GM23338 (cell line): Measurements from ENCODE around the gene NCBP3. TPM values are rescaled to one million over a fixed set of nuclear protein-coding genes. Genes with fewer than 3 reads are reported as not detected.

Experiments used
- ATAC-seq: fragments of 200-7000 bp; cut with Tn5 transposase; 3 replicates; pipeline ENCODE4 v1.9.1; 2020
- DNase-seq: peaks from one replicate; pipeline ENCODE4 v3.0.0-alpha.2; 2015; ENCODE audit warnings: low spot score
- H2AFZ ChIP-seq: fragments of 200-600 bp; sonication (generic); 2 replicates; pipeline ENCODE4 v1.8.0; 2016; ENCODE audit warnings: antibody characterized with exemption, mild to moderate bottlenecking, moderate library complexity
- H3F3A ChIP-seq: fragments of 200-600 bp; sonication (generic); replicated peaks from 2 replicates; pipeline ENCODE4 v1.8.0; 2017; ENCODE audit warnings: antibody characterized with exemption, mixed run types, low read depth
- H3K27ac ChIP-seq: fragments of 200-600 bp; sonication (generic); 2 replicates; pipeline ENCODE4 v1.6.1; 2016; ENCODE audit warnings: low read depth
- H3K27me3 ChIP-seq: fragments of 200-600 bp; sonication (generic); 2 replicates; pipeline ENCODE4 v1.8.0; 2016; ENCODE audit warnings: mild to moderate bottlenecking, mixed run types, moderate library complexity; ENCODE audit not compliant: insufficient read depth
- H3K36me3 ChIP-seq: fragments of 200-600 bp; sonication (generic); 2 replicates; pipeline ENCODE4 v1.8.0; 2016; ENCODE audit warnings: mild to moderate bottlenecking; ENCODE audit not compliant: insufficient read depth
- H3K4me1 ChIP-seq: fragments of 200-600 bp; sonication (generic); 2 replicates; pipeline ENCODE4 v1.8.0; 2016; ENCODE audit warnings: mild to moderate bottlenecking, moderate library complexity; ENCODE audit not compliant: insufficient read depth
- H3K4me2 ChIP-seq: fragments of 200-600 bp; sonication (generic); 2 replicates; pipeline ENCODE4 v1.7.1; 2017; ENCODE audit warnings: mixed run types
- H3K4me3 ChIP-seq: fragments of 200-600 bp; sonication (generic); 2 replicates; pipeline ENCODE4 v1.6.1; 2016; ENCODE audit warnings: mixed run types
- H3K79me2 ChIP-seq: fragments of 200-600 bp; sonication (generic); replicated peaks from 2 replicates; pipeline ENCODE4 v1.8.0; 2017; ENCODE audit warnings: mild to moderate bottlenecking; ENCODE audit not compliant: insufficient read depth
- H3K9me2 ChIP-seq: fragments of 200-600 bp; sonication (generic); 2 replicates; pipeline ENCODE4 v1.8.0; 2017; ENCODE audit not compliant: insufficient read depth
- H4K20me1 ChIP-seq: fragments of 200-600 bp; sonication (generic); replicated peaks from 2 replicates; pipeline ENCODE4 v1.8.0; 2017; ENCODE audit warnings: mild to moderate bottlenecking; ENCODE audit not compliant: insufficient read depth
- H3K27ac Mint-ChIP-seq: 2 replicates; pipeline ENCODE4 v1.8.0; 2020; ENCODE audit warnings: inconsistent platforms, mild to moderate bottlenecking, moderate library complexity, mixed read lengths
- H3K27me3 Mint-ChIP-seq: 3 replicates; pipeline ENCODE4 v1.8.0; 2022; ENCODE audit warnings: low read depth, mild to moderate bottlenecking, moderate library complexity, mixed read lengths, inconsistent platforms; ENCODE audit not compliant: insufficient read depth, poor library complexity
- H3K36me3 Mint-ChIP-seq: 3 replicates; pipeline ENCODE4 v1.8.0; 2021; ENCODE audit warnings: low read depth, mild to moderate bottlenecking, inconsistent platforms, moderate library complexity, mixed read lengths
- H3K4me1 Mint-ChIP-seq: 3 replicates; pipeline ENCODE4 v1.8.0; 2020; ENCODE audit warnings: mild to moderate bottlenecking, inconsistent platforms, mixed read lengths
- H3K4me3 Mint-ChIP-seq: 3 replicates; pipeline ENCODE4 v1.8.0; 2021; ENCODE audit warnings: moderate library complexity, mild to moderate bottlenecking, inconsistent platforms, mixed read lengths
- H3K9me3 Mint-ChIP-seq: 3 replicates; pipeline ENCODE4 v1.8.0; 2020; ENCODE audit warnings: moderate library complexity, mild to moderate bottlenecking, inconsistent platforms, mixed read lengths
- CREB1 ChIP-seq: fragments of 250-450 bp; sonication (Bioruptor Pico); IDR thresholded peaks from 2 replicates; pipeline ENCODE4 v1.5.0; 2020; ENCODE audit warnings: low read depth, mild to moderate bottlenecking, moderate library complexity
- EZH2phosphoT487 ChIP-seq: fragments of 200-600 bp; sonication (generic); IDR thresholded peaks from one replicate; pipeline ENCODE4 v1.8.1; 2018; ENCODE audit warnings: antibody characterized with exemption; ENCODE audit not compliant: unreplicated experiment
- JUNB ChIP-seq: IDR thresholded peaks from one replicate; pipeline ENCODE4 v1.6.1; 2016; ENCODE audit warnings: antibody characterized with exemption; ENCODE audit not compliant: unreplicated experiment
- REST ChIP-seq: IDR thresholded peaks from one replicate; pipeline ENCODE4 v1.6.1; 2018; ENCODE audit warnings: antibody characterized with exemption; ENCODE audit not compliant: unreplicated experiment
- STAT1 ChIP-seq: IDR thresholded peaks from one replicate; pipeline ENCODE4 v1.6.1; 2016; ENCODE audit warnings: antibody characterized with exemption; ENCODE audit not compliant: unreplicated experiment
- ZNF114 ChIP-seq: fragments of 250-450 bp; sonication (Bioruptor Pico); IDR thresholded peaks from 2 replicates; pipeline ENCODE4 v1.5.0; 2020; ENCODE audit warnings: mild to moderate bottlenecking, moderate library complexity
- ZNF331 ChIP-seq: fragments of 250-450 bp; sonication (Bioruptor Pico); IDR thresholded peaks from 2 replicates; pipeline ENCODE4 v1.5.0; 2020; ENCODE audit warnings: low read depth, mild to moderate bottlenecking, moderate library complexity
- polyA plus RNA-seq: library from polyadenylated mRNA; unstranded; fragments of >200 nt; fragmentation: Nextera tagmentation; extraction: Ambion mirVana; gene quantifications from 2 replicates; pipeline ENCODE4 v1.2.1, GENCODE V29; 2016
- total RNA-seq: library from RNA; depleted of rRNA; stranded (reverse); fragments of >200 nt; shearing (Covaris generic); gene quantifications from 2 replicates; pipeline ENCODE4 v1.2.3, GENCODE V29; 2014
- TF ChIP-seq, protein P1 (sequence below): fragments of 250-450 bp; sonication (Bioruptor Pico); IDR thresholded peaks from 2 replicates; pipeline ENCODE4 v1.5.0; 2020; ENCODE audit warnings: mild to moderate bottlenecking, moderate library complexity
- TF ChIP-seq, protein P2 (sequence below): IDR thresholded peaks from 2 replicates; pipeline ENCODE4 v1.6.1; 2016; ENCODE audit warnings: antibody characterized with exemption

Gene NCBP3
- total and polyA plus RNA-seq, 2 experiments from 2014 or later = 35.5 to 42.8 TPM

- TF ChIP-seq ZNF331 (CRISPR knock-in tag) (no peak), CREB1 (no peak), REST (no peak), ZNF114 (CRISPR knock-in tag) (no peak), EZH2phosphoT487 (no peak), STAT1 (no peak), JUNB (no peak)
- TF ChIP-seq, protein P1, sequence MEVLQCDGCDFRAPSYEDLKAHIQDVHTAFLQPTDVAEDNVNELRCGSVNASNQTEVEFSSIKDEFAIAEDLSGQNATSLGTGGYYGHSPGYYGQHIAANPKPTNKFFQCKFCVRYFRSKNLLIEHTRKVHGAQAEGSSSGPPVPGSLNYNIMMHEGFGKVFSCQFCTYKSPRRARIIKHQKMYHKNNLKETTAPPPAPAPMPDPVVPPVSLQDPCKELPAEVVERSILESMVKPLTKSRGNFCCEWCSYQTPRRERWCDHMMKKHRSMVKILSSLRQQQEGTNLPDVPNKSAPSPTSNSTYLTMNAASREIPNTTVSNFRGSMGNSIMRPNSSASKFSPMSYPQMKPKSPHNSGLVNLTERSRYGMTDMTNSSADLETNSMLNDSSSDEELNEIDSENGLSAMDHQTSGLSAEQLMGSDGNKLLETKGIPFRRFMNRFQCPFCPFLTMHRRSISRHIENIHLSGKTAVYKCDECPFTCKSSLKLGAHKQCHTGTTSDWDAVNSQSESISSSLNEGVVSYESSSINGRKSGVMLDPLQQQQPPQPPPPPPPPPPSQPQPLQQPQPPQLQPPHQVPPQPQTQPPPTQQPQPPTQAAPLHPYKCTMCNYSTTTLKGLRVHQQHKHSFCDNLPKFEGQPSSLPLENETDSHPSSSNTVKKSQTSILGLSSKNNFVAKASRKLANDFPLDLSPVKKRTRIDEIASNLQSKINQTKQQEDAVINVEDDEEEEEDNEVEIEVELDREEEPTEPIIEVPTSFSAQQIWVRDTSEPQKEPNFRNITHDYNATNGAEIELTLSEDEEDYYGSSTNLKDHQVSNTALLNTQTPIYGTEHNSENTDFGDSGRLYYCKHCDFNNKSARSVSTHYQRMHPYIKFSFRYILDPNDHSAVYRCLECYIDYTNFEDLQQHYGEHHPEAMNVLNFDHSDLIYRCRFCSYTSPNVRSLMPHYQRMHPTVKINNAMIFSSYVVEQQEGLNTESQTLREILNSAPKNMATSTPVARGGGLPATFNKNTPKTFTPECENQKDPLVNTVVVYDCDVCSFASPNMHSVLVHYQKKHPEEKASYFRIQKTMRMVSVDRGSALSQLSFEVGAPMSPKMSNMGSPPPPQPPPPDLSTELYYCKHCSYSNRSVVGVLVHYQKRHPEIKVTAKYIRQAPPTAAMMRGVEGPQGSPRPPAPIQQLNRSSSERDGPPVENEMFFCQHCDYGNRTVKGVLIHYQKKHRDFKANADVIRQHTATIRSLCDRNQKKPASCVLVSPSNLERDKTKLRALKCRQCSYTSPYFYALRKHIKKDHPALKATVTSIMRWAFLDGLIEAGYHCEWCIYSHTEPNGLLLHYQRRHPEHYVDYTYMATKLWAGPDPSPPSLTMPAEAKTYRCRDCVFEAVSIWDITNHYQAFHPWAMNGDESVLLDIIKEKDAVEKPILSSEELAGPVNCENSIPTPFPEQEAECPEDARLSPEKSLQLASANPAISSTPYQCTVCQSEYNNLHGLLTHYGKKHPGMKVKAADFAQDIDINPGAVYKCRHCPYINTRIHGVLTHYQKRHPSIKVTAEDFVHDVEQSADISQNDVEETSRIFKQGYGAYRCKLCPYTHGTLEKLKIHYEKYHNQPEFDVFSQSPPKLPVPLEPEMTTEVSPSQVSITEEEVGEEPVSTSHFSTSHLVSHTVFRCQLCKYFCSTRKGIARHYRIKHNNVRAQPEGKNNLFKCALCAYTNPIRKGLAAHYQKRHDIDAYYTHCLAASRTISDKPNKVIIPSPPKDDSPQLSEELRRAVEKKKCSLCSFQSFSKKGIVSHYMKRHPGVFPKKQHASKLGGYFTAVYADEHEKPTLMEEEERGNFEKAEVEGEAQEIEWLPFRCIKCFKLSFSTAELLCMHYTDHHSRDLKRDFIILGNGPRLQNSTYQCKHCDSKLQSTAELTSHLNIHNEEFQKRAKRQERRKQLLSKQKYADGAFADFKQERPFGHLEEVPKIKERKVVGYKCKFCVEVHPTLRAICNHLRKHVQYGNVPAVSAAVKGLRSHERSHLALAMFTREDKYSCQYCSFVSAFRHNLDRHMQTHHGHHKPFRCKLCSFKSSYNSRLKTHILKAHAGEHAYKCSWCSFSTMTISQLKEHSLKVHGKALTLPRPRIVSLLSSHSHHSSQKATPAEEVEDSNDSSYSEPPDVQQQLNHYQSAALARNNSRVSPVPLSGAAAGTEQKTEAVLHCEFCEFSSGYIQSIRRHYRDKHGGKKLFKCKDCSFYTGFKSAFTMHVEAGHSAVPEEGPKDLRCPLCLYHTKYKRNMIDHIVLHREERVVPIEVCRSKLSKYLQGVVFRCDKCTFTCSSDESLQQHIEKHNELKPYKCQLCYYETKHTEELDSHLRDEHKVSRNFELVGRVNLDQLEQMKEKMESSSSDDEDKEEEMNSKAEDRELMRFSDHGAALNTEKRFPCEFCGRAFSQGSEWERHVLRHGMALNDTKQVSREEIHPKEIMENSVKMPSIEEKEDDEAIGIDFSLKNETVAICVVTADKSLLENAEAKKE (CRISPR knock-in tag) = no peak
- TF ChIP-seq, protein P2, sequence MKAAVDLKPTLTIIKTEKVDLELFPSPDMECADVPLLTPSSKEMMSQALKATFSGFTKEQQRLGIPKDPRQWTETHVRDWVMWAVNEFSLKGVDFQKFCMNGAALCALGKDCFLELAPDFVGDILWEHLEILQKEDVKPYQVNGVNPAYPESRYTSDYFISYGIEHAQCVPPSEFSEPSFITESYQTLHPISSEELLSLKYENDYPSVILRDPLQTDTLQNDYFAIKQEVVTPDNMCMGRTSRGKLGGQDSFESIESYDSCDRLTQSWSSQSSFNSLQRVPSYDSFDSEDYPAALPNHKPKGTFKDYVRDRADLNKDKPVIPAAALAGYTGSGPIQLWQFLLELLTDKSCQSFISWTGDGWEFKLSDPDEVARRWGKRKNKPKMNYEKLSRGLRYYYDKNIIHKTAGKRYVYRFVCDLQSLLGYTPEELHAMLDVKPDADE = no peak
- H3K4me3 Mint-ChIP-seq = no peak overlapping the region
- H3K4me1 ChIP-seq = no peaks in the 10 kb centered on the region
Measured at GRCh38 chr17:3801347-3801746, 44.7 kb downstream of the NCBP3 start.

More at GRCh38 chr17:3801347-3801746, 44.7 kb downstream of the NCBP3 start:
- Mint-ChIP-seq H3K36me3 (0 out of 3 replicates have a peak, but pooled peaks cover 2% of the 10 kb centered on the region), H3K27ac (no peak overlapping the region), H3K4me1 (no peaks in the 10 kb centered on the region), H3K9me3 (no peaks in the 10 kb centered on the region), H3K27me3 (peaks cover 12% of the 10 kb centered on the region)
- H3F3A ChIP-seq = peaks cover 4% of the 10 kb centered on the region
- no peaks in the 10 kb centered on the region; the same call in none of the 2 replicates for H4K20me1 ChIP-seq
- no peaks in the 10 kb centered on the region for H3K27me3 ChIP-seq
- no peak overlapping the region for H2AFZ ChIP-seq
- DNase-seq (no peak), ATAC-seq (no peak)
- H3K4me2 ChIP-seq = no peak overlapping the region
- no peaks in the 10 kb centered on the region for H3K79me2 ChIP-seq
- no peak overlapping the region for H3K27ac ChIP-seq
- H3K9me2 ChIP-seq = no peaks in the 10 kb centered on the region
- no peaks in the 10 kb centered on the region for H3K36me3 ChIP-seq
- H3K4me3 ChIP-seq = no peak overlapping the region
